H9 (cell line): ENCODE measurements around the gene GPR21. TPM values are rescaled to one million over a fixed set of nuclear protein-coding genes. Genes with fewer than 3 reads are reported as not detected.

Experiments
- DNase-seq: peaks from one replicate; pipeline ENCODE4 v3.0.0-alpha.2; 2017
- H2AFZ ChIP-seq: one replicate; pipeline ENCODE4 v1.6.1; 2013; ENCODE audit warnings: mild to moderate bottlenecking, low read length, control low read depth, moderate library complexity
- H2AK5ac ChIP-seq: 2 replicates; pipeline ENCODE4 v1.6.1; 2013; ENCODE audit warnings: low read length, control low read depth, mixed read lengths; ENCODE audit not compliant: insufficient read length
- H2BK120ac ChIP-seq: one replicate; pipeline ENCODE4 v1.6.1; 2013; ENCODE audit warnings: low read depth, mild to moderate bottlenecking, low read length, control low read depth, inconsistent platforms; ENCODE audit not compliant: poor library complexity, severe bottlenecking
- H2BK12ac ChIP-seq: 2 replicates; pipeline ENCODE4 v1.6.1; 2013; ENCODE audit warnings: low read length, control low read depth, mixed read lengths, low read depth; ENCODE audit not compliant: insufficient read length
- H2BK15ac ChIP-seq: 2 replicates; pipeline ENCODE4 v1.6.1; 2013; ENCODE audit warnings: low read depth, low read length, control low read depth
- H2BK20ac ChIP-seq: one replicate; pipeline ENCODE4 v1.6.1; 2013; ENCODE audit warnings: low read depth, mild to moderate bottlenecking, low read length, control low read depth, inconsistent platforms; ENCODE audit not compliant: poor library complexity, severe bottlenecking
- H2BK5ac ChIP-seq: 2 replicates; pipeline ENCODE4 v1.6.1; 2013; ENCODE audit warnings: low read length, control low read depth, mixed read lengths; ENCODE audit not compliant: insufficient read length
- H3K14ac ChIP-seq: 2 replicates; pipeline ENCODE4 v1.6.1; 2013; ENCODE audit warnings: low read length, control low read depth; ENCODE audit not compliant: insufficient read depth
- H3K18ac ChIP-seq: 2 replicates; pipeline ENCODE4 v1.6.1; 2013; ENCODE audit warnings: low read depth, mild to moderate bottlenecking, mixed read lengths, low read length, control low read depth; ENCODE audit not compliant: insufficient read length
- H3K23ac ChIP-seq: 2 replicates; pipeline ENCODE4 v1.6.1; 2013; ENCODE audit warnings: low read length, control low read depth, mixed read lengths, low read depth; ENCODE audit not compliant: insufficient read length
- H3K23me2 ChIP-seq: 2 replicates; pipeline ENCODE4 v1.6.1; 2013; ENCODE audit warnings: low read depth, mild to moderate bottlenecking, mixed read lengths, low read length, control low read depth; ENCODE audit not compliant: insufficient read length, poor library complexity, severe bottlenecking
- H3K27ac ChIP-seq: 2 replicates; pipeline ENCODE4 v1.5.1; 2013; ENCODE audit warnings: low read length, control low read depth, mixed read lengths, low read depth; ENCODE audit not compliant: insufficient read length
- H3K27me3 ChIP-seq: 2 replicates; pipeline ENCODE4 v1.6.1; 2013; ENCODE audit warnings: low read length, control low read depth, inconsistent platforms; ENCODE audit not compliant: insufficient read depth
- H3K4ac ChIP-seq: 2 replicates; pipeline ENCODE4 v1.6.1; 2013; ENCODE audit warnings: low read depth, mild to moderate bottlenecking, control low read depth, inconsistent platforms, low read length, moderate library complexity
- H3K4me1 ChIP-seq: 2 replicates; pipeline ENCODE4 v1.6.1; 2013; ENCODE audit warnings: low read length, control low read depth, inconsistent platforms; ENCODE audit not compliant: insufficient read depth
- H3K4me2 ChIP-seq: 2 replicates; pipeline ENCODE4 v1.6.1; 2013; ENCODE audit warnings: low read length, control low read depth, mixed read lengths; ENCODE audit not compliant: insufficient read length, insufficient read depth
- H3K56ac ChIP-seq: 2 replicates; pipeline ENCODE4 v1.6.1; 2013; ENCODE audit warnings: low read depth, mild to moderate bottlenecking, mixed read lengths, low read length, control low read depth; ENCODE audit not compliant: insufficient read length
- H3K79me1 ChIP-seq: 2 replicates; pipeline ENCODE4 v1.6.1; 2013; ENCODE audit warnings: low read depth, mild to moderate bottlenecking, moderate library complexity, low read length, control low read depth, inconsistent platforms; ENCODE audit not compliant: insufficient read depth, poor library complexity, severe bottlenecking
- H3K79me2 ChIP-seq: 2 replicates; pipeline ENCODE4 v1.6.1; 2013; ENCODE audit warnings: low read length, control low read depth, inconsistent platforms; ENCODE audit not compliant: insufficient read depth
- H3K9ac ChIP-seq: 2 replicates; pipeline ENCODE4 v1.6.1; 2013; ENCODE audit warnings: low read length, control low read depth, mixed read lengths; ENCODE audit not compliant: insufficient read length; ENCODE audit errors: extremely low read depth
- H3K9me3 ChIP-seq: one replicate; pipeline ENCODE4 v1.6.1; 2013; ENCODE audit warnings: low read depth, low read length, inconsistent platforms; ENCODE audit not compliant: control insufficient read depth
- H3T11ph ChIP-seq: one replicate; pipeline ENCODE4 v1.6.1; 2013; ENCODE audit warnings: mild to moderate bottlenecking, low read length, control low read depth, inconsistent platforms
- H4K20me1 ChIP-seq: one replicate; pipeline ENCODE4 v1.6.1; 2013; ENCODE audit not compliant: control insufficient read depth, insufficient read length, insufficient read depth
- H4K5ac ChIP-seq: 2 replicates; pipeline ENCODE4 v1.6.1; 2013; ENCODE audit warnings: low read depth, mild to moderate bottlenecking, mixed read lengths, low read length, control low read depth; ENCODE audit not compliant: insufficient read length
- H4K8ac ChIP-seq: replicated peaks from 2 replicates; pipeline ENCODE4 v1.6.1; 2013; ENCODE audit warnings: low read length, control low read depth, mixed read lengths, low read depth; ENCODE audit not compliant: insufficient read length
- H4K91ac ChIP-seq: 2 replicates; pipeline ENCODE4 v1.6.1; 2013; ENCODE audit warnings: low read depth, mild to moderate bottlenecking, moderate library complexity, mixed read lengths, low read length, control low read depth; ENCODE audit not compliant: insufficient read length
- H3K27ac Mint-ChIP-seq, 3 experiments: 2 replicates in 2 of 3; 3 replicates in 1 of 3; pipeline ENCODE4 v1.8.0; 2020 to 2021; ENCODE audit warnings: mixed read lengths in 3 of 3, mild to moderate bottlenecking in 1 of 3, moderate library complexity in 1 of 3
- H3K27me3 Mint-ChIP-seq: 2 replicates; pipeline ENCODE4 v1.8.0; 2021; ENCODE audit warnings: low read depth, mild to moderate bottlenecking, moderate library complexity, mixed read lengths
- H3K36me3 Mint-ChIP-seq, 3 experiments: 2 replicates in 2 of 3; 3 replicates in 1 of 3; pipeline ENCODE4 v1.8.0; 2020 to 2021; ENCODE audit warnings: low read depth in 3 of 3, mixed read lengths in 3 of 3; ENCODE audit not compliant: insufficient read depth in 1 of 3
- H3K4me1 Mint-ChIP-seq, 2 experiments: 2 replicates each; pipeline ENCODE4 v1.8.0; 2020; ENCODE audit warnings: mixed read lengths in 2 of 2
- H3K4me3 Mint-ChIP-seq, 2 experiments: 2 replicates in 1 of 2; 3 replicates in 1 of 2; pipeline ENCODE4 v1.8.0; 2020 to 2021; ENCODE audit warnings: mild to moderate bottlenecking in 2 of 2, mixed read lengths in 2 of 2, moderate library complexity in 1 of 2
- H3K9me3 Mint-ChIP-seq, 2 experiments: 2 replicates in 1 of 2; 3 replicates in 1 of 2; pipeline ENCODE4 v1.8.0; 2020; ENCODE audit warnings: mild to moderate bottlenecking in 2 of 2, mixed read lengths in 2 of 2, moderate library complexity in 1 of 2
- whole genome bisulfite sequencing: extraction: QIAGEN DNeasy Blood & Tissue Kit; methylation state at CpG from one replicate; pipeline ENCODE4 v1.1.7; 2013; ENCODE audit warnings: missing lambda C conversion rate, low lambda C conversion rate, mixed read lengths; ENCODE audit not compliant: insufficient read length; ENCODE audit errors: extremely low coverage; 5-methylcytosine and 5-hydroxymethylcytosine counted together
- total RNA-seq: library from RNA; stranded (reverse); gene quantifications from 2 replicates; pipeline ENCODE4 v1.2.1, GENCODE V29; 2021
- TF ChIP-seq, protein P1 (sequence below): fragments of 200-600 bp; sonication (generic); conservative IDR thresholded peaks from 3 replicates; pipeline ENCODE4 v1.8.0; 2021; ENCODE audit warnings: antibody characterized with exemption, mild to moderate bottlenecking

The GPR21 gene
- total RNA-seq, 1 experiment from 2014 or later, result 0.87 TPM

- H3K23me2 ChIP-seq, result no peaks in the 10 kb centered on the region
- H3K4me1 ChIP-seq, result no peaks in the 10 kb centered on the region
These were observed 16.2 kb downstream of the GPR21 start for GRCh38 chr9:123049589-123050222.

More at GRCh38 chr9:123049589-123050222, 16.2 kb downstream of the GPR21 start:
- Histone ChIP-seq H2BK20ac (no peak overlapping the region), H3K18ac (no peak overlapping the region), H2AFZ (no peak overlapping the region), H3K4me2 (no peak overlapping the region), H2BK15ac (no peak overlapping the region), H4K8ac (no peak overlapping the region), H3K27ac (no peak overlapping the region), H3K27me3 (no peaks in the 10 kb centered on the region), H4K5ac (no peak overlapping the region), H3K56ac (no peak overlapping the region), H3T11ph (no peak overlapping the region), H2BK120ac (no peak overlapping the region), H2BK5ac (no peak overlapping the region), H3K4ac (no peak overlapping the region), H3K79me1 (no peaks in the 10 kb centered on the region), H4K91ac (no peak overlapping the region), H4K20me1 (no peaks in the 10 kb centered on the region), H3K14ac (no peak overlapping the region), H3K9ac (no peak overlapping the region), H3K9me3 (no peaks in the 10 kb centered on the region), H3K79me2 (no peaks in the 10 kb centered on the region), H3K23ac (no peak overlapping the region), H2AK5ac (no peak overlapping the region), H2BK12ac (no peak overlapping the region)
- WGBS, result no CpG with 5 or more reads among the region's 3 CpGs
- Mint-ChIP-seq H3K9me3 (no peaks in the 10 kb centered on the region), H3K27ac (no peak overlapping the region), H3K4me1 (peaks cover 12 to 14% of the 10 kb centered on the region in 2 experiments), H3K4me3 (no peak overlapping the region), H3K27me3 (no peaks in the 10 kb centered on the region), H3K36me3 (peaks cover 5 to 10% (median 6%) of the 10 kb centered on the region in 3 experiments; a peak in 6 of 7 replicates)
- no peak for DNase-seq
- TF ChIP-seq, protein P1, sequence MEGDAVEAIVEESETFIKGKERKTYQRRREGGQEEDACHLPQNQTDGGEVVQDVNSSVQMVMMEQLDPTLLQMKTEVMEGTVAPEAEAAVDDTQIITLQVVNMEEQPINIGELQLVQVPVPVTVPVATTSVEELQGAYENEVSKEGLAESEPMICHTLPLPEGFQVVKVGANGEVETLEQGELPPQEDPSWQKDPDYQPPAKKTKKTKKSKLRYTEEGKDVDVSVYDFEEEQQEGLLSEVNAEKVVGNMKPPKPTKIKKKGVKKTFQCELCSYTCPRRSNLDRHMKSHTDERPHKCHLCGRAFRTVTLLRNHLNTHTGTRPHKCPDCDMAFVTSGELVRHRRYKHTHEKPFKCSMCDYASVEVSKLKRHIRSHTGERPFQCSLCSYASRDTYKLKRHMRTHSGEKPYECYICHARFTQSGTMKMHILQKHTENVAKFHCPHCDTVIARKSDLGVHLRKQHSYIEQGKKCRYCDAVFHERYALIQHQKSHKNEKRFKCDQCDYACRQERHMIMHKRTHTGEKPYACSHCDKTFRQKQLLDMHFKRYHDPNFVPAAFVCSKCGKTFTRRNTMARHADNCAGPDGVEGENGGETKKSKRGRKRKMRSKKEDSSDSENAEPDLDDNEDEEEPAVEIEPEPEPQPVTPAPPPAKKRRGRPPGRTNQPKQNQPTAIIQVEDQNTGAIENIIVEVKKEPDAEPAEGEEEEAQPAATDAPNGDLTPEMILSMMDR, result no peak
